KOPT-K1 (cell line): ENCODE results near the gene TNXB.
"Not testable (repeated sequence)": the region's sequence is repeated elsewhere in the genome, so short reads cannot be mapped to it uniquely, and the experiment has no call there.

Experiments used
- H3K27ac ChIP-seq: fragments of 200-600 bp; sonication (generic); 2 replicates; pipeline ENCODE4 v1.5.1; 2016; ENCODE audit warnings: antibody characterized with exemption, mild to moderate bottlenecking, low read depth, low read length; ENCODE audit not compliant: poor library complexity, severe bottlenecking
- H3K36me3 ChIP-seq: fragments of 200-600 bp; sonication (generic); 2 replicates; pipeline ENCODE4 v1.5.1; 2017; ENCODE audit warnings: antibody characterized with exemption, mild to moderate bottlenecking, low read length, moderate library complexity; ENCODE audit not compliant: insufficient read depth
- H3K9me3 ChIP-seq: fragments of 200-600 bp; sonication (generic); 2 replicates; pipeline ENCODE4 v1.5.1; 2017; ENCODE audit warnings: antibody characterized with exemption, low read length, mild to moderate bottlenecking; ENCODE audit not compliant: insufficient read depth, poor library complexity, severe bottlenecking

TNXB gene

DNA sequence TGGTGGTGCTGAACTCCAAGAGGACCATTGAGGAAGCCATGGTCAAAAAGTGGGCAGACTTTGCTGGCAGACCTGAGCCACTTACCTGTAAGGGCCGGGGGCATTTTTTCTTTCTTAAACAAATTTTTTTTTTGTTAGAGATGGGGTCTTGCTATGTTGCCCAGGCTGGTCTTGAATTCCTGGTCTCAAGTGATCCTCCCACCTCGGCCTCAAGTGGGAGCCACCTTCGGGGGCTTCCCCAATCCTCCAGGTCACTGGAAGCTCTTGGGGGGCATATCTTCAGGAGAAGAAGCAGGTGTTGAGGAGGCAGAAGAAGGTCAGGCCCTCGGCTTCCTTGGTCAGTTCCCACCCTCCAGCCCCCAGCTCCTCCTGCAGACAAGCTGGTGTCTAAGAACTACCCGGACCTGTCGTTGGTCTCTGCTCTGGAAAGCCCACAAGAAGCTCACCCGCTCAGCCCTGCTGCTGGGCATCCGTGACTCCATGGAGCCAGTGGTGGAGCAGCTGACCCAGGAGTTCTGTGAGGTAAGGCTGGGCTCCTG is 103.1 kb downstream of the TNXB start:
- H3K27ac ChIP-seq, H3K9me3 ChIP-seq, H3K36me3 ChIP-seq: not testable (repeated sequence)

DNA sequence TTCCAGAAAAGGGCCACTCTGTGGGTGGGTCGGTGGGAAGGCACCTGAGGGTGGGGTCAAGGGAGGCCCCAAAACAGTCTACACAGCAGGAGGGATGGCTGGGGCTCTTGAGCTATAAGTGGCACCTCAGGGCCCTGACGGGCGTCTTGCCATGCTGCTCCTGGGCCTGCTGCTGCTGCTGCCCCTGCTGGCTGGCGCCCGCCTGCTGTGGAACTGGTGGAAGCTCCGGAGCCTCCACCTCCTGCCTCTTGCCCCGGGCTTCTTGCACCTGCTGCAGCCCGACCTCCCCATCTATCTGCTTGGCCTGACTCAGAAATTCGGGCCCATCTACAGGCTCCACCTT is 103.6 kb downstream of the TNXB start:
- not testable (repeated sequence) for H3K36me3 ChIP-seq, H3K27ac ChIP-seq, H3K9me3 ChIP-seq

DNA sequence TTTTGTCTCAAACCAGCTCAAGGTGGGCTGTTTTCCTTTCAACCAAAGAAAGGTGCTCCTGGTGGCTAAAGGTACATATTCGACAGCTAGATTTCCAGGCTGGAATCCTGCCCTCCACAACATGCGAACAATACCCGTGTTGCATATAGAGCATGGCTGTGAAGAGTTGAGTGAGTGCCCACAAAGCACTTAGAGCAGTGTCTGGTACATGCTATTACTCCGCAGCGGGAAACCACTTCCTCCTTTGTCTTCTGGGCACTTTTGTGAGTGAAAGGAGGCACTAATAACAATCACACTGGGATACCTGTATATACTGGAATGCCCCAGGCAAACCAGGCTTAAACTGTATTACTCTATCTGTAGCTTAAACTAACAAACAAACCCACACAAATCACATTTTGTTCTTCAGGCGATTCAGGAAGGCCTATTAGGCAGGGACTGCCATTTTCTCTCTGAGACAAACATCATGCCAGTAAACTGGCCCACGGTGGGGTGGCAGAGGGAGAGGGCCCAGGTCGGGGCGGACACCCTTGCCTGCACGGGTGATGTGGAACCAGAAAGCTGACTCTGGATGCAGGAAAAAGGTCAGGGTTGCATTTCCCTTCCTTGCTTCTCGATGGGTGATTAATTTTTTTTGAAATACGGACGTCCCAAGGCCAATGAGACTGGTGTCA is 104.1 kb downstream of the TNXB start:
- H3K27ac ChIP-seq, H3K9me3 ChIP-seq, H3K36me3 ChIP-seq: not testable (repeated sequence)

DNA sequence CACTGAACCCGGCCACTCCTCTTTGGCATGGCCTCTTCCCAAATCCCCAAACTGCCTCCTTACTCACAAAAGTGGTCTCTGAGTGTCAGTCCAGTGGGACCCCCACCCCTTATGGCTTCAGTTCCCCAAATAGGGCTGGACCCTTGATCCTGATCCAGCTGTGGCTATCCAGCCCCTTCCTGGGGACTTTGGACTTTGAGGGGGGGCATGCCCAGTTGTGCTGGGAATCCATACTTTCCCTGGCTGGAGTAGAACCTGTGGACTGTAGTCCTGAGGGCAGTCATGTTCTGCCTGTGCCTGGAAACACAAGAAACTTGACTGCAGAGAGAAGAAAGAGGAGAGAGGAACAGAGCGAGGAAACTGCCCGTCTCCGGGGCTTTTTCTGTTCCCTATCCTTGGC is 104.7 kb downstream of the TNXB start:
- not testable (repeated sequence) for H3K9me3 ChIP-seq, H3K27ac ChIP-seq, H3K36me3 ChIP-seq

DNA sequence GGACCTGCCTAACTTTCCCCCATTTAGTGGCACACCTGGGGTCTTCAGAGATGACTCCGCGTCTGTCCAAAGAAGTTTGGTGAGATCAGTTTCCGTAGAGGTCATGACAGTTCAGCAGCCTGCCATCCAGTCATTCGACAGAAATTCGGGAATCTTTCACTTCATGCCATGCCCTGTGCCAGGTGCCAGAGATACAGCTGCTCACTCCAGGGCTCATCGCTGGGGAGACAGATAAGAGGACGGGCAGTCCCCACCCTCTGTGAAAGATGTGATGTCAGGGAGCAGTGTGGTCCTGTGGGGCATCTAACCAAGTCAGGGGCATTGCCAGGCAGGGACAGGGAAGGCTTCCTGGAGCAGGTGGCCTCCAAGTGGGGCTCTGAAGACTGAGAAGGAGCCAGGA is 105.8 kb downstream of the TNXB start:
- not testable (repeated sequence) for H3K9me3 ChIP-seq, H3K27ac ChIP-seq, H3K36me3 ChIP-seq

DNA sequence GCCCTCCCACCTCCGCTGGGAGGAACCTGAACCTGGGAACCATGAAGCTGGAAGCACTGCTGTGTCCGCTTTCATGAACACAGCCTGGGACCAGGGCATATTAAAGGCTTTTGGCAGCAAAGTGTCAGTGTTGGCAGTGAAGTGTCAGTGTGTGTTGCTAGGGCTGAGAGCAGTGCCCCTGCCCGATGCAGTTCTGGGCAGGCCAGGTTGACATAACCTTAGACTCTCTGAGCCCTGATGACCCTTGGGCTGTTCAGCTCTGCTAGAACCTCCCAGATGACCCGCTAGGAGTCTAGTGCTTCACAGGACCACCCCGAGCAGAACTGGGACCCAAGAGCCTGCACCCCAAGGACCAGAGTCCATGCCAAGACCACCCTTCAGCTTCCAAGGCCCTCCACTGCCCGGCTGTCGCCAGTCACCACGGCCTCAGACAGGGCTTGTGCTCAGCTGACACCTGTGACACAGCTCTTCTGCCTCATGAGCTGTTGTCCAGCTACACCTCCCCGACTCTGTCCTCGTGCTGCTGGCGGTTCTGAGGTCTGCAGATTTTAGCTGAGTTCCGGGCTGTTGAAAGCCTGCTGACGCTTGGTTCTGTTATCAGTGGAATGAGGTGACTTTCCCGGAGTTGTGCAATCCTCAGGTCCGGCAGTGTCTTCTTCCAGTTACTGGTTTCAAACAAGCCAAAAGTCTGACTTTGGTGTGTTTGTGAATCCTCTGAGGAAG is 106.4 kb downstream of the TNXB start:
- H3K9me3 ChIP-seq, H3K27ac ChIP-seq, H3K36me3 ChIP-seq: not testable (repeated sequence)

DNA sequence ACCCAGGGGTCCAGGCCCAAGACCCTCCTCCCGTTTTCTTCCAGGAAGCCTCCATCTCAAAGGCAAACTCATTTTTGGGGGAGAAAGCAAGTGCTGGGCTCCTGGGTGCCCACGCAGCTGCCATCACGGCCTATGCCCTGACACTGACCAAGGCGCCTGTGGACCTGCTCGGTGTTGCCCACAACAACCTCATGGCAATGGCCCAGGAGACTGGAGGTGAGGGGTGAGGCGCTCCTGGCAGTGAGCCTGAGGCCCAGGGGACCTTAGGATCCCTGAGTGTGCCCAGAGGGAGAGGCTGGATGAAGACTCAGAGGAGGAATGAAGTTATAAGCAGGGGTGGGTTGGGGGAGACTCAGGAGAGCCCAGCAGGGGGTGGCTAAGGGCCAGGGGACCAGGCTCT is 112.8 kb downstream of the TNXB start:
- H3K36me3 ChIP-seq, H3K27ac ChIP-seq, H3K9me3 ChIP-seq: not testable (repeated sequence)

DNA sequence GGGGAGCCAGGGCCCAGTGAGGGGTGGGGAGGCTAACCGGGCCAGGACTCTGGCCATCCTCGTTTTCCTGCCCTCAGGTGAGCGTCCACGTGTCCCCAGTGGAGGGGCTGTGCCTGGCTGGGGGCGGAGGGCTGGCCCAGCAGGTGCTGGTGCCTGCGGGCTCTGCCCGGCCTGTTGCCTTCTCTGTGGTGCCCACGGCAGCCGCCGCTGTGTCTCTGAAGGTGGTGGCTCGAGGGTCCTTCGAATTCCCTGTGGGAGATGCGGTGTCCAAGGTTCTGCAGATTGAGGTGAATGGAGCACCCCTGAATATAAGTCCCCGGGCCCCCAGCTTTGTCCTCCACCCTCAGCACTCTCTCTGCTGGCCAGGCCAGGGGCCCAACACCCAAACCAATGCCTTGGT is 114.7 kb downstream of the TNXB start:
- H3K9me3 ChIP-seq, H3K27ac ChIP-seq, H3K36me3 ChIP-seq: not testable (repeated sequence)
